Pericardium fibroblast (primary cell): ENCODE measurements around the gene PTOV1. TPM values are rescaled to one million over a fixed set of nuclear protein-coding genes. Genes with fewer than 3 reads are reported as not detected.

ENCODE experiments used
- total RNA-seq: library from RNA; depleted of rRNA; stranded (reverse); fragments of >200 nt; gene quantifications from 2 replicates; pipeline ENCODE4 v1.2.3, GENCODE V29; 2015

PTOV1 gene
- total RNA-seq = 93.7 and 94.1 TPM in 2 replicates

GRCh38 chr19:49850487-49851342, at the start of gene PTOV1:
TSS of gene PTOV1 (plus strand) at chr19:49851159.

DNA sequence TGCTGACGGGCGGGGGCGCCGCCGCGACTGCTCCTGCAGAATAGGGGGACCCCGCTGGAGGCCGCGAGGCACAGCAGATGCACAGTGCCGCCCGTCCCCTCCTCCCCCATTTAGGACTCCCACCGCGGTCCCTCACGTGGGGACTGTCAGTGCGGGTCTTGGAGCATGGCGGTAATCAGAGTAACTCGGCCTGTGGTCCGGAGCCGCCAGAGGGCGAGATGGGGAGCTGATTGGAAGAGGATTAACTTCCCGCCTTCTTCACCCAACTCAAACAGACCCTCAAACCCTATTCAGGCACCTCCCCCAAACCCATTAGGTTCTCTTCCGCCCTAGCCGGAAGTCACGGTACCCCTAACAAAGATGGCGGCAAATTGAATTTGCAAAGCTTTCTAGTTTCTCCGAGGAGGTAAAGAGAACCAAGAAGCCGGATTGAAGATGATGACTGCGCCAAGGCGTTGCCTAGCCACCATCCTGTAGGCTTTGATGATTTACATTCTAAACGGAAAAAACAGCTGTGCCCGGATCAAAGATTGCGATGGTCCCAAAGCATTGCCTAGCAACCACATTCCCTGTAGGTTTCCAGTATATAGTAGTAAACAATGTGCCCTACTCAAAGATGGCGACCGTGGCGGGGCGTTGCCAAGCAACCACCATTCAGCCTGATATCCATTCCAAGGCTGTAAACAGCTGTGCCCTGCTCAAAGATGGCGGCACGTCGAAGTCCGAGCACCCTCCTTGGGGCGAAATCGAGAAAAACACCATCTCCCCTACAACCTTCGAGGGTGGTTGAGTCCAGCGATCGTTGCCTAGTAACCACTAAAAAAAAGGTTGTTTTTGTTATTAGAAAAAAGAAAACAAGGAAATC, 37.7 kb upstream of the PTOV1 start, which contains the start of gene FUZ:
TSS of gene FUZ (minus strand) at position 296 of the 865 bp plus-strand sequence. CDS start at position 110, 186 bp downstream.

GRCh38 chr19:49817964-49818648, 32.9 kb upstream of the PTOV1 start, which contains the start of gene MED25:
TSS of gene MED25 (plus strand) at chr19:49818289. CDS start at chr19:49818342, 53 bp downstream.

GRCh38 chr19:49866933-49867782, 16.2 kb downstream of the PTOV1 start, which contains the start of gene PNKP:
TSS of gene PNKP (minus strand) at chr19:49867576. CDS start at chr19:49867204, 372 bp downstream.

GRCh38 chr19:49877020-49877878, 26.3 kb downstream of the PTOV1 start, which contains the start of the genes AKT1S1 and TBC1D17:
TSS of gene AKT1S1 (minus strand) at chr19:49877355. CDS start at chr19:49873295, 4,060 bp downstream.
TSS of gene TBC1D17 (plus strand) at chr19:49877702. CDS start at chr19:49877724, 22 bp downstream.

GRCh38 chr19:49896863-49897621, 46.1 kb downstream of the PTOV1 start, which contains the start of gene IL4I1:
TSS of gene IL4I1 (minus strand) at chr19:49896887. CDS start at chr19:49896160, 727 bp downstream.

Other genes with a start within 250 kb of the PTOV1 start
- gene RRAS, start 211.0 kb upstream of the PTOV1 start, total RNA-seq = 93.1 and 141 TPM in 2 replicates
- 31.8 and 47.6 TPM in 2 replicates for gene SCAF1, start 208.9 kb upstream of the PTOV1 start, total RNA-seq
- 33.0 and 39.3 TPM in 2 replicates for gene IRF3, start 185.3 kb upstream of the PTOV1 start, total RNA-seq
- 4.9 and 19.4 TPM in 2 replicates for gene BCL2L12, start 185.2 kb upstream of the PTOV1 start, total RNA-seq
- gene PRMT1, start 173.9 kb upstream of the PTOV1 start, total RNA-seq = 165 and 173 TPM in 2 replicates
- 0.12 and 0.26 TPM in 2 replicates for gene ADM5, start 161.6 kb upstream of the PTOV1 start, total RNA-seq
- 11.0 and 14.8 TPM in 2 replicates for gene CPT1C, start 160.0 kb upstream of the PTOV1 start, total RNA-seq
- gene TSKS, start 87.9 kb upstream of the PTOV1 start, total RNA-seq = 0.47 and 3.6 TPM in 2 replicates
- gene AP2A1, start 84.2 kb upstream of the PTOV1 start, total RNA-seq = 174 and 177 TPM in 2 replicates
- gene FUZ, start 37.9 kb upstream of the PTOV1 start, total RNA-seq = 12.3 and 24.7 TPM in 2 replicates
- 22.5 and 23.3 TPM in 2 replicates for gene MED25, start 32.9 kb upstream of the PTOV1 start, total RNA-seq
- gene PNKP, start 16.4 kb downstream of the PTOV1 start, total RNA-seq = 25.6 and 31.2 TPM in 2 replicates
- gene AKT1S1, start 26.2 kb downstream of the PTOV1 start, total RNA-seq = 39.9 and 47.8 TPM in 2 replicates
- gene TBC1D17, start 26.5 kb downstream of the PTOV1 start, total RNA-seq = 30.7 and 32.6 TPM in 2 replicates
- gene IL4I1, start 45.7 kb downstream of the PTOV1 start, total RNA-seq = not detected in 2 replicates
- 24.9 and 117 TPM in 2 replicates for gene ATF5, start 78.0 kb downstream of the PTOV1 start, total RNA-seq
- gene NUP62, start 78.3 kb downstream of the PTOV1 start, total RNA-seq = 21.2 and 29.9 TPM in 2 replicates
- gene SIGLEC11, start 110.0 kb downstream of the PTOV1 start, total RNA-seq = not detected in 2 replicates
- 17.5 and 31.6 TPM in 2 replicates for gene VRK3, start 174.2 kb downstream of the PTOV1 start, total RNA-seq
- gene ZNF473, start 174.8 kb downstream of the PTOV1 start, total RNA-seq = 4.9 and 5.7 TPM in 2 replicates